ENCODE measurements around the gene SART1.

SART1 gene

GRCh38 chr11:66022401-66023185 lies 61.1 kb downstream of the SART1 start:
- TF ChIP-seq FOXM1 (IDR thresholded peaks at IDR 0.05; ENCODE audit: borderline replicate concordance, low read depth) (no peak), CREB1 (IDR thresholded peaks at IDR 0.05; ENCODE audit: low read depth) (no peak), ZBTB7A (IDR thresholded peaks at IDR 0.05; ENCODE audit: low read depth) (no peak), NFIC (IDR thresholded peaks at IDR 0.05) (no peak), MAX (IDR thresholded peaks at IDR 0.05) (peak; percentile 63), TAF1 (IDR thresholded peaks at IDR 0.05; ENCODE audit: low read depth) (no peak), RAD21 (IDR thresholded peaks at IDR 0.05; ENCODE audit: low read depth) (peak; percentile 88)

- TF ChIP-seq RAD21 (IDR thresholded peaks at IDR 0.05; ENCODE audit: low read depth), result no peak
- TF ChIP-seq ZBTB7A (IDR thresholded peaks at IDR 0.05; ENCODE audit: low read depth), result no peak
- no peak for TF ChIP-seq CREB1 (IDR thresholded peaks at IDR 0.05; ENCODE audit: low read depth)
Measured at GRCh38 chr11:66026017-66026529, 64.5 kb downstream of the SART1 start, which contains the start of gene CATSPER1. Gene CATSPER1 (minus strand): TSS chr11:66026479. CDS start chr11:66026379, 100 bp downstream.
